GM23338 (cell line): ENCODE data around the gene ANKLE2. TPM values are rescaled to one million over a fixed set of nuclear protein-coding genes. Genes with fewer than 3 reads are reported as not detected.
"Not testable (repeated sequence)": the region's sequence is repeated elsewhere in the genome, so short reads cannot be mapped to it uniquely, and the experiment has no call there.

ENCODE experiments used
- ATAC-seq: fragments of 200-7000 bp; cut with Tn5 transposase; 3 replicates; pipeline ENCODE4 v1.9.1; 2020
- DNase-seq: peaks from one replicate; pipeline ENCODE4 v3.0.0-alpha.2; 2015; ENCODE audit warnings: low spot score
- H2AFZ ChIP-seq: fragments of 200-600 bp; sonication (generic); 2 replicates; pipeline ENCODE4 v1.8.0; 2016; ENCODE audit warnings: antibody characterized with exemption, mild to moderate bottlenecking, moderate library complexity
- H3F3A ChIP-seq: fragments of 200-600 bp; sonication (generic); replicated peaks from 2 replicates; pipeline ENCODE4 v1.8.0; 2017; ENCODE audit warnings: antibody characterized with exemption, mixed run types, low read depth
- H3K27ac ChIP-seq: fragments of 200-600 bp; sonication (generic); 2 replicates; pipeline ENCODE4 v1.6.1; 2016; ENCODE audit warnings: low read depth
- H3K27me3 ChIP-seq: fragments of 200-600 bp; sonication (generic); 2 replicates; pipeline ENCODE4 v1.8.0; 2016; ENCODE audit warnings: mild to moderate bottlenecking, mixed run types, moderate library complexity; ENCODE audit not compliant: insufficient read depth
- H3K36me3 ChIP-seq: fragments of 200-600 bp; sonication (generic); 2 replicates; pipeline ENCODE4 v1.8.0; 2016; ENCODE audit warnings: mild to moderate bottlenecking; ENCODE audit not compliant: insufficient read depth
- H3K4me1 ChIP-seq: fragments of 200-600 bp; sonication (generic); 2 replicates; pipeline ENCODE4 v1.8.0; 2016; ENCODE audit warnings: mild to moderate bottlenecking, moderate library complexity; ENCODE audit not compliant: insufficient read depth
- H3K4me2 ChIP-seq: fragments of 200-600 bp; sonication (generic); 2 replicates; pipeline ENCODE4 v1.7.1; 2017; ENCODE audit warnings: mixed run types
- H3K4me3 ChIP-seq: fragments of 200-600 bp; sonication (generic); 2 replicates; pipeline ENCODE4 v1.6.1; 2016; ENCODE audit warnings: mixed run types
- H3K79me2 ChIP-seq: fragments of 200-600 bp; sonication (generic); replicated peaks from 2 replicates; pipeline ENCODE4 v1.8.0; 2017; ENCODE audit warnings: mild to moderate bottlenecking; ENCODE audit not compliant: insufficient read depth
- H3K9me2 ChIP-seq: fragments of 200-600 bp; sonication (generic); 2 replicates; pipeline ENCODE4 v1.8.0; 2017; ENCODE audit not compliant: insufficient read depth
- H4K20me1 ChIP-seq: fragments of 200-600 bp; sonication (generic); replicated peaks from 2 replicates; pipeline ENCODE4 v1.8.0; 2017; ENCODE audit warnings: mild to moderate bottlenecking; ENCODE audit not compliant: insufficient read depth
- H3K27ac Mint-ChIP-seq: 2 replicates; pipeline ENCODE4 v1.8.0; 2020; ENCODE audit warnings: inconsistent platforms, mild to moderate bottlenecking, moderate library complexity, mixed read lengths
- H3K27me3 Mint-ChIP-seq: 3 replicates; pipeline ENCODE4 v1.8.0; 2022; ENCODE audit warnings: low read depth, mild to moderate bottlenecking, moderate library complexity, mixed read lengths, inconsistent platforms; ENCODE audit not compliant: insufficient read depth, poor library complexity
- H3K36me3 Mint-ChIP-seq: 3 replicates; pipeline ENCODE4 v1.8.0; 2021; ENCODE audit warnings: low read depth, mild to moderate bottlenecking, inconsistent platforms, moderate library complexity, mixed read lengths
- H3K4me1 Mint-ChIP-seq: 3 replicates; pipeline ENCODE4 v1.8.0; 2020; ENCODE audit warnings: mild to moderate bottlenecking, inconsistent platforms, mixed read lengths
- H3K4me3 Mint-ChIP-seq: 3 replicates; pipeline ENCODE4 v1.8.0; 2021; ENCODE audit warnings: moderate library complexity, mild to moderate bottlenecking, inconsistent platforms, mixed read lengths
- H3K9me3 Mint-ChIP-seq: 3 replicates; pipeline ENCODE4 v1.8.0; 2020; ENCODE audit warnings: moderate library complexity, mild to moderate bottlenecking, inconsistent platforms, mixed read lengths
- EZH2phosphoT487 ChIP-seq: fragments of 200-600 bp; sonication (generic); IDR thresholded peaks from one replicate; pipeline ENCODE4 v1.8.1; 2018; ENCODE audit warnings: antibody characterized with exemption; ENCODE audit not compliant: unreplicated experiment
- NANOG ChIP-seq: IDR thresholded peaks from 2 replicates; pipeline ENCODE4 v1.6.1; 2016; ENCODE audit warnings: antibody characterized with exemption, borderline replicate concordance
- POLR2AphosphoS5 ChIP-seq: IDR thresholded peaks from 2 replicates; pipeline ENCODE4 v1.6.1; 2016; ENCODE audit warnings: antibody characterized with exemption, low read depth
- ZNF114 ChIP-seq: fragments of 250-450 bp; sonication (Bioruptor Pico); IDR thresholded peaks from 2 replicates; pipeline ENCODE4 v1.5.0; 2020; ENCODE audit warnings: mild to moderate bottlenecking, moderate library complexity
- polyA plus RNA-seq: library from polyadenylated mRNA; unstranded; fragments of >200 nt; fragmentation: Nextera tagmentation; extraction: Ambion mirVana; gene quantifications from 2 replicates; pipeline ENCODE4 v1.2.1, GENCODE V29; 2016
- total RNA-seq: library from RNA; depleted of rRNA; stranded (reverse); fragments of >200 nt; shearing (Covaris generic); gene quantifications from 2 replicates; pipeline ENCODE4 v1.2.3, GENCODE V29; 2014
- TF ChIP-seq, protein P1 (sequence below): fragments of 250-450 bp; sonication (Bioruptor Pico); IDR thresholded peaks from 2 replicates; pipeline ENCODE4 v1.5.0; 2020; ENCODE audit warnings: mild to moderate bottlenecking, moderate library complexity
- TF ChIP-seq, protein P2 (sequence below): IDR thresholded peaks from 2 replicates; pipeline ENCODE4 v1.6.1; 2016; ENCODE audit warnings: antibody characterized with exemption

ANKLE2 gene
- total and polyA plus RNA-seq, 2 experiments from 2014 or later: 27.2 to 63.7 TPM

DNA sequence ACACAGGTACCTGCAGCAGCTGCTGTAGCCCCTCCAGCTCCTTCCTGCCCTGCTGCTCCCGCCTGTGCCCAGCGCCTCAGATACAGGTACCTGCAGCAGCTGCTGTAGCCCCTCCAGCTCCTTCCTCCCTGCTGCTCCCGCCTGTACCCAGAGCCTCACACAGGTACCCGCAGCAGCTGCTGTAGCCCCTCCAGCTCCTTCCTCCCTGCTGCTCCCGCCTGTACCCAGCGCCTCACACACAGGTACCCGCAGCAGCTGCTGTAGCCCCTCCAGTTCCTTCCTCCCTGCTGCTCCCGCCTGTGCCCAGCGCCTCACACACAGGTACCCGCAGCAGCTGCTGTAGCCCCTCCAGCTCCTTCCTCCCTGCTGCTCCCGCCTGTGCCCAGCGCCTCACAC lies 14.6 kb upstream of the ANKLE2 start:
- Mint-ChIP-seq H3K36me3 (peaks cover 45% of the 10 kb centered on the region), H3K27me3 (peaks cover 11% of the 10 kb centered on the region)
- not testable (repeated sequence) for H3K27ac ChIP-seq, H3K4me3 Mint-ChIP-seq, H3K9me2 ChIP-seq, H3K27me3 ChIP-seq, H3K4me1 Mint-ChIP-seq, H3K79me2 ChIP-seq, H3K27ac Mint-ChIP-seq, H2AFZ ChIP-seq, H3K9me3 Mint-ChIP-seq, ATAC-seq, DNase-seq, H3K4me2 ChIP-seq, H3K4me3 ChIP-seq, H3F3A ChIP-seq, H3K4me1 ChIP-seq, H4K20me1 ChIP-seq
- H3K36me3 ChIP-seq: peaks cover 19% of the 10 kb centered on the region

DNA sequence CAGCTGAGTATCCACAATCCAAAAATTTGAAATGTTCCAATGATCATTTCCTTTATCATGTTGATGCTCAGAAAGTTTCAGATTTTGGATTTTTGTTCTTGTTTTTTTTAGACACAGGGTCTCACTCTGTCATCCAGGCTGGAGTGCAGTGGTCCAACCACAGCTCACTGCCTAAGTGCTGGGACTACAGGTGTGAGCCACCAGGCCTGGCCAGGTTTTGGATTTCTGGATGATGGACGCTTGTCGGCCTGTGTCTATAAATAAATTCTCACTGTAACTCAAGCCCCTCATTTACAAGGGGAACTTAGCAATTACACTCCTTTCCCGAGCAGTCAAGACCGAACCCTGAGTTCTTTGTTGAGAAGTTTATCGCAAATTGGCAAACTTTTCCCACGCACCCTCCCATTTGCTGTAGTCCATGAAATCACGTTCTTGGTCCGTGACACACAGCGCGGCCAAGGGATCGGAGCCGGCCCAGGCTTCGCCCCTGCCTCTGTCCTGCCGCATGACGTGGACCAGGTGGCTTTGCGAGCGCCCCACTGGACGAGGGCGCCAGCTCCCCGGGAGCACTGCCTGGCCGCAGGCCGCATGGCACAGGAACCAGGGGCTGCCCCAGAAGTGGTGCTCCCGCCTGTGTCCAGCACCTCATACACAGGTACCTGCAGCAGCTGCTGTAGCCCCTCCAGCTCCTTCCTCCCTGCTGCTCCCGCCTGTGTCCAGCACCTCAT lies 14.0 kb upstream of the ANKLE2 start:
- ATAC-seq: no peak
- no peaks in the 10 kb centered on the region for H3K9me3 Mint-ChIP-seq
- Histone ChIP-seq H3F3A (peaks cover 4% of the 10 kb centered on the region; the same call in 1 of the 2 replicates), H3K4me2 (no peak overlapping the region), H3K9me2 (no peaks in the 10 kb centered on the region), H3K27ac (no peak overlapping the region), H3K4me1 (no peaks in the 10 kb centered on the region), H3K36me3 (peaks cover 17% of the 10 kb centered on the region), H2AFZ (no peak overlapping the region), H3K79me2 (no peaks in the 10 kb centered on the region), H3K27me3 (no peaks in the 10 kb centered on the region), H4K20me1 (no peaks in the 10 kb centered on the region), H3K4me3 (no peak overlapping the region)
- no peak overlapping the region for H3K27ac Mint-ChIP-seq
- no peak for TF ChIP-seq EZH2phosphoT487
- TF ChIP-seq NANOG: no peak
- TF ChIP-seq POLR2AphosphoS5: no peak
- TF ChIP-seq ZNF114 (CRISPR knock-in tag): no peak
- TF ChIP-seq, protein P1, sequence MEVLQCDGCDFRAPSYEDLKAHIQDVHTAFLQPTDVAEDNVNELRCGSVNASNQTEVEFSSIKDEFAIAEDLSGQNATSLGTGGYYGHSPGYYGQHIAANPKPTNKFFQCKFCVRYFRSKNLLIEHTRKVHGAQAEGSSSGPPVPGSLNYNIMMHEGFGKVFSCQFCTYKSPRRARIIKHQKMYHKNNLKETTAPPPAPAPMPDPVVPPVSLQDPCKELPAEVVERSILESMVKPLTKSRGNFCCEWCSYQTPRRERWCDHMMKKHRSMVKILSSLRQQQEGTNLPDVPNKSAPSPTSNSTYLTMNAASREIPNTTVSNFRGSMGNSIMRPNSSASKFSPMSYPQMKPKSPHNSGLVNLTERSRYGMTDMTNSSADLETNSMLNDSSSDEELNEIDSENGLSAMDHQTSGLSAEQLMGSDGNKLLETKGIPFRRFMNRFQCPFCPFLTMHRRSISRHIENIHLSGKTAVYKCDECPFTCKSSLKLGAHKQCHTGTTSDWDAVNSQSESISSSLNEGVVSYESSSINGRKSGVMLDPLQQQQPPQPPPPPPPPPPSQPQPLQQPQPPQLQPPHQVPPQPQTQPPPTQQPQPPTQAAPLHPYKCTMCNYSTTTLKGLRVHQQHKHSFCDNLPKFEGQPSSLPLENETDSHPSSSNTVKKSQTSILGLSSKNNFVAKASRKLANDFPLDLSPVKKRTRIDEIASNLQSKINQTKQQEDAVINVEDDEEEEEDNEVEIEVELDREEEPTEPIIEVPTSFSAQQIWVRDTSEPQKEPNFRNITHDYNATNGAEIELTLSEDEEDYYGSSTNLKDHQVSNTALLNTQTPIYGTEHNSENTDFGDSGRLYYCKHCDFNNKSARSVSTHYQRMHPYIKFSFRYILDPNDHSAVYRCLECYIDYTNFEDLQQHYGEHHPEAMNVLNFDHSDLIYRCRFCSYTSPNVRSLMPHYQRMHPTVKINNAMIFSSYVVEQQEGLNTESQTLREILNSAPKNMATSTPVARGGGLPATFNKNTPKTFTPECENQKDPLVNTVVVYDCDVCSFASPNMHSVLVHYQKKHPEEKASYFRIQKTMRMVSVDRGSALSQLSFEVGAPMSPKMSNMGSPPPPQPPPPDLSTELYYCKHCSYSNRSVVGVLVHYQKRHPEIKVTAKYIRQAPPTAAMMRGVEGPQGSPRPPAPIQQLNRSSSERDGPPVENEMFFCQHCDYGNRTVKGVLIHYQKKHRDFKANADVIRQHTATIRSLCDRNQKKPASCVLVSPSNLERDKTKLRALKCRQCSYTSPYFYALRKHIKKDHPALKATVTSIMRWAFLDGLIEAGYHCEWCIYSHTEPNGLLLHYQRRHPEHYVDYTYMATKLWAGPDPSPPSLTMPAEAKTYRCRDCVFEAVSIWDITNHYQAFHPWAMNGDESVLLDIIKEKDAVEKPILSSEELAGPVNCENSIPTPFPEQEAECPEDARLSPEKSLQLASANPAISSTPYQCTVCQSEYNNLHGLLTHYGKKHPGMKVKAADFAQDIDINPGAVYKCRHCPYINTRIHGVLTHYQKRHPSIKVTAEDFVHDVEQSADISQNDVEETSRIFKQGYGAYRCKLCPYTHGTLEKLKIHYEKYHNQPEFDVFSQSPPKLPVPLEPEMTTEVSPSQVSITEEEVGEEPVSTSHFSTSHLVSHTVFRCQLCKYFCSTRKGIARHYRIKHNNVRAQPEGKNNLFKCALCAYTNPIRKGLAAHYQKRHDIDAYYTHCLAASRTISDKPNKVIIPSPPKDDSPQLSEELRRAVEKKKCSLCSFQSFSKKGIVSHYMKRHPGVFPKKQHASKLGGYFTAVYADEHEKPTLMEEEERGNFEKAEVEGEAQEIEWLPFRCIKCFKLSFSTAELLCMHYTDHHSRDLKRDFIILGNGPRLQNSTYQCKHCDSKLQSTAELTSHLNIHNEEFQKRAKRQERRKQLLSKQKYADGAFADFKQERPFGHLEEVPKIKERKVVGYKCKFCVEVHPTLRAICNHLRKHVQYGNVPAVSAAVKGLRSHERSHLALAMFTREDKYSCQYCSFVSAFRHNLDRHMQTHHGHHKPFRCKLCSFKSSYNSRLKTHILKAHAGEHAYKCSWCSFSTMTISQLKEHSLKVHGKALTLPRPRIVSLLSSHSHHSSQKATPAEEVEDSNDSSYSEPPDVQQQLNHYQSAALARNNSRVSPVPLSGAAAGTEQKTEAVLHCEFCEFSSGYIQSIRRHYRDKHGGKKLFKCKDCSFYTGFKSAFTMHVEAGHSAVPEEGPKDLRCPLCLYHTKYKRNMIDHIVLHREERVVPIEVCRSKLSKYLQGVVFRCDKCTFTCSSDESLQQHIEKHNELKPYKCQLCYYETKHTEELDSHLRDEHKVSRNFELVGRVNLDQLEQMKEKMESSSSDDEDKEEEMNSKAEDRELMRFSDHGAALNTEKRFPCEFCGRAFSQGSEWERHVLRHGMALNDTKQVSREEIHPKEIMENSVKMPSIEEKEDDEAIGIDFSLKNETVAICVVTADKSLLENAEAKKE: no peak
- TF ChIP-seq, protein P2, sequence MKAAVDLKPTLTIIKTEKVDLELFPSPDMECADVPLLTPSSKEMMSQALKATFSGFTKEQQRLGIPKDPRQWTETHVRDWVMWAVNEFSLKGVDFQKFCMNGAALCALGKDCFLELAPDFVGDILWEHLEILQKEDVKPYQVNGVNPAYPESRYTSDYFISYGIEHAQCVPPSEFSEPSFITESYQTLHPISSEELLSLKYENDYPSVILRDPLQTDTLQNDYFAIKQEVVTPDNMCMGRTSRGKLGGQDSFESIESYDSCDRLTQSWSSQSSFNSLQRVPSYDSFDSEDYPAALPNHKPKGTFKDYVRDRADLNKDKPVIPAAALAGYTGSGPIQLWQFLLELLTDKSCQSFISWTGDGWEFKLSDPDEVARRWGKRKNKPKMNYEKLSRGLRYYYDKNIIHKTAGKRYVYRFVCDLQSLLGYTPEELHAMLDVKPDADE: no peak
- DNase-seq: no peak
- H3K36me3 Mint-ChIP-seq: peaks cover 41% of the 10 kb centered on the region
- no peaks in the 10 kb centered on the region for H3K4me1 Mint-ChIP-seq
- H3K4me3 Mint-ChIP-seq: no peak overlapping the region
- H3K27me3 Mint-ChIP-seq: peaks cover 11% of the 10 kb centered on the region
